Stimulated activated CD8-positive, alpha-beta memory T cell treated with anti-CD3 and anti-CD28 coated beads, Interleukin-4, amount 100 ng/mL, for 24 hours (primary cell): Measurements from ENCODE around the gene GLCCI1.
"Not testable (repeated sequence)": the region's sequence is repeated elsewhere in the genome, so short reads cannot be mapped to it uniquely, and the experiment has no call there.

Experiments used
- DNase-seq: peaks from one replicate; pipeline ENCODE4 v3.0.0-alpha.2; 2020; ENCODE audit warnings: low read depth

GLCCI1 gene

GRCh38 chr7:7989616-7990440 is 21.2 kb downstream of the GLCCI1 start:
- DNase-seq, result no peak

- no peak for DNase-seq
Measured at GRCh38 chr7:7990441-7990761, 21.8 kb downstream of the GLCCI1 start.

GRCh38 chr7:7992506-7992905 is 23.9 kb downstream of the GLCCI1 start:
- DNase-seq, result no peak

GRCh38 chr7:7995348-7995747 is 26.8 kb downstream of the GLCCI1 start:
- DNase-seq, result not testable (repeated sequence)

- no peak for DNase-seq
Measured at GRCh38 chr7:7996568-7996967, 28.0 kb downstream of the GLCCI1 start.

GRCh38 chr7:8000315-8000941 is 31.8 kb downstream of the GLCCI1 start:
- no peak for DNase-seq

- no peak for DNase-seq
Measured at GRCh38 chr7:8003077-8003476, 34.5 kb downstream of the GLCCI1 start.

GRCh38 chr7:8005279-8005678 is 36.7 kb downstream of the GLCCI1 start:
- no peak for DNase-seq

- no peak for DNase-seq
Measured at GRCh38 chr7:8014399-8014798, 45.8 kb downstream of the GLCCI1 start.

- DNase-seq, result no peak
Measured at GRCh38 chr7:8015100-8015745, 46.6 kb downstream of the GLCCI1 start.

GRCh38 chr7:8015746-8016120 is 47.1 kb downstream of the GLCCI1 start:
- no peak for DNase-seq

- no peak for DNase-seq
Measured at GRCh38 chr7:8017423-8017822, 48.8 kb downstream of the GLCCI1 start.

- no peak for DNase-seq
Measured at GRCh38 chr7:8018961-8019360, 50.4 kb downstream of the GLCCI1 start.

- DNase-seq, result no peak
Measured at GRCh38 chr7:8022628-8023027, 54.0 kb downstream of the GLCCI1 start.

- no peak for DNase-seq
Measured at GRCh38 chr7:8035192-8035591, 66.6 kb downstream of the GLCCI1 start.

- no peak for DNase-seq
Measured at GRCh38 chr7:8035647-8036518, 67.3 kb downstream of the GLCCI1 start.

GRCh38 chr7:8037151-8037550 is 68.6 kb downstream of the GLCCI1 start:
- no peak for DNase-seq

GRCh38 chr7:8040768-8041369 is 72.3 kb downstream of the GLCCI1 start:
- DNase-seq, result no peak

GRCh38 chr7:8042796-8043535 is 74.4 kb downstream of the GLCCI1 start:
- no peak for DNase-seq

- DNase-seq, result no peak
Measured at GRCh38 chr7:8044761-8045430, 76.3 kb downstream of the GLCCI1 start.

GRCh38 chr7:8048067-8048466 is 79.5 kb downstream of the GLCCI1 start:
- not testable (repeated sequence) for DNase-seq
